C4-2B (cell line): ENCODE data around the gene CARMIL1.

Experiments used
- CTCF ChIP-seq: fragments of 450-650 bp; conservative IDR thresholded peaks from 2 replicates; pipeline ENCODE4 v1.5.1; 2017; ENCODE audit warnings: mild to moderate bottlenecking
- ZFX ChIP-seq: fragments of 450-650 bp; IDR thresholded peaks from 2 replicates; pipeline ENCODE4 v1.6.1; 2017

- TF ChIP-seq CTCF (no peak), ZFX (no peak)
Observed at GRCh38 chr6:25439368-25439767, 160.2 kb downstream of the CARMIL1 start.
